H9 (cell line): ENCODE results near the gene LPP. TPM values are rescaled to one million over a fixed set of nuclear protein-coding genes. Genes with fewer than 3 reads are reported as not detected.

Experiments
- DNase-seq: peaks from one replicate; pipeline ENCODE4 v3.0.0-alpha.2; 2017
- H2AFZ ChIP-seq: one replicate; pipeline ENCODE4 v1.6.1; 2013; ENCODE audit warnings: mild to moderate bottlenecking, low read length, control low read depth, moderate library complexity
- H2AK5ac ChIP-seq: 2 replicates; pipeline ENCODE4 v1.6.1; 2013; ENCODE audit warnings: low read length, control low read depth, mixed read lengths; ENCODE audit not compliant: insufficient read length
- H2BK120ac ChIP-seq: one replicate; pipeline ENCODE4 v1.6.1; 2013; ENCODE audit warnings: low read depth, mild to moderate bottlenecking, low read length, control low read depth, inconsistent platforms; ENCODE audit not compliant: poor library complexity, severe bottlenecking
- H2BK12ac ChIP-seq: 2 replicates; pipeline ENCODE4 v1.6.1; 2013; ENCODE audit warnings: low read length, control low read depth, mixed read lengths, low read depth; ENCODE audit not compliant: insufficient read length
- H2BK15ac ChIP-seq: 2 replicates; pipeline ENCODE4 v1.6.1; 2013; ENCODE audit warnings: low read depth, low read length, control low read depth
- H2BK20ac ChIP-seq: one replicate; pipeline ENCODE4 v1.6.1; 2013; ENCODE audit warnings: low read depth, mild to moderate bottlenecking, low read length, control low read depth, inconsistent platforms; ENCODE audit not compliant: poor library complexity, severe bottlenecking
- H2BK5ac ChIP-seq: 2 replicates; pipeline ENCODE4 v1.6.1; 2013; ENCODE audit warnings: low read length, control low read depth, mixed read lengths; ENCODE audit not compliant: insufficient read length
- H3K14ac ChIP-seq: 2 replicates; pipeline ENCODE4 v1.6.1; 2013; ENCODE audit warnings: low read length, control low read depth; ENCODE audit not compliant: insufficient read depth
- H3K18ac ChIP-seq: 2 replicates; pipeline ENCODE4 v1.6.1; 2013; ENCODE audit warnings: low read depth, mild to moderate bottlenecking, mixed read lengths, low read length, control low read depth; ENCODE audit not compliant: insufficient read length
- H3K23ac ChIP-seq: 2 replicates; pipeline ENCODE4 v1.6.1; 2013; ENCODE audit warnings: low read length, control low read depth, mixed read lengths, low read depth; ENCODE audit not compliant: insufficient read length
- H3K23me2 ChIP-seq: 2 replicates; pipeline ENCODE4 v1.6.1; 2013; ENCODE audit warnings: low read depth, mild to moderate bottlenecking, mixed read lengths, low read length, control low read depth; ENCODE audit not compliant: insufficient read length, poor library complexity, severe bottlenecking
- H3K27ac ChIP-seq: 2 replicates; pipeline ENCODE4 v1.5.1; 2013; ENCODE audit warnings: low read length, control low read depth, mixed read lengths, low read depth; ENCODE audit not compliant: insufficient read length
- H3K27me3 ChIP-seq: 2 replicates; pipeline ENCODE4 v1.6.1; 2013; ENCODE audit warnings: low read length, control low read depth, inconsistent platforms; ENCODE audit not compliant: insufficient read depth
- H3K4ac ChIP-seq: 2 replicates; pipeline ENCODE4 v1.6.1; 2013; ENCODE audit warnings: low read depth, mild to moderate bottlenecking, control low read depth, inconsistent platforms, low read length, moderate library complexity
- H3K4me1 ChIP-seq: 2 replicates; pipeline ENCODE4 v1.6.1; 2013; ENCODE audit warnings: low read length, control low read depth, inconsistent platforms; ENCODE audit not compliant: insufficient read depth
- H3K4me2 ChIP-seq: 2 replicates; pipeline ENCODE4 v1.6.1; 2013; ENCODE audit warnings: low read length, control low read depth, mixed read lengths; ENCODE audit not compliant: insufficient read length, insufficient read depth
- H3K56ac ChIP-seq: 2 replicates; pipeline ENCODE4 v1.6.1; 2013; ENCODE audit warnings: low read depth, mild to moderate bottlenecking, mixed read lengths, low read length, control low read depth; ENCODE audit not compliant: insufficient read length
- H3K79me1 ChIP-seq: 2 replicates; pipeline ENCODE4 v1.6.1; 2013; ENCODE audit warnings: low read depth, mild to moderate bottlenecking, moderate library complexity, low read length, control low read depth, inconsistent platforms; ENCODE audit not compliant: insufficient read depth, poor library complexity, severe bottlenecking
- H3K79me2 ChIP-seq: 2 replicates; pipeline ENCODE4 v1.6.1; 2013; ENCODE audit warnings: low read length, control low read depth, inconsistent platforms; ENCODE audit not compliant: insufficient read depth
- H3K9ac ChIP-seq: 2 replicates; pipeline ENCODE4 v1.6.1; 2013; ENCODE audit warnings: low read length, control low read depth, mixed read lengths; ENCODE audit not compliant: insufficient read length; ENCODE audit errors: extremely low read depth
- H3K9me3 ChIP-seq: one replicate; pipeline ENCODE4 v1.6.1; 2013; ENCODE audit warnings: low read depth, low read length, inconsistent platforms; ENCODE audit not compliant: control insufficient read depth
- H3T11ph ChIP-seq: one replicate; pipeline ENCODE4 v1.6.1; 2013; ENCODE audit warnings: mild to moderate bottlenecking, low read length, control low read depth, inconsistent platforms
- H4K20me1 ChIP-seq: one replicate; pipeline ENCODE4 v1.6.1; 2013; ENCODE audit not compliant: control insufficient read depth, insufficient read length, insufficient read depth
- H4K5ac ChIP-seq: 2 replicates; pipeline ENCODE4 v1.6.1; 2013; ENCODE audit warnings: low read depth, mild to moderate bottlenecking, mixed read lengths, low read length, control low read depth; ENCODE audit not compliant: insufficient read length
- H4K8ac ChIP-seq: replicated peaks from 2 replicates; pipeline ENCODE4 v1.6.1; 2013; ENCODE audit warnings: low read length, control low read depth, mixed read lengths, low read depth; ENCODE audit not compliant: insufficient read length
- H4K91ac ChIP-seq: 2 replicates; pipeline ENCODE4 v1.6.1; 2013; ENCODE audit warnings: low read depth, mild to moderate bottlenecking, moderate library complexity, mixed read lengths, low read length, control low read depth; ENCODE audit not compliant: insufficient read length
- H3K27ac Mint-ChIP-seq, 3 experiments: 2 replicates in 2 of 3; 3 replicates in 1 of 3; pipeline ENCODE4 v1.8.0; 2020 to 2021; ENCODE audit warnings: mixed read lengths in 3 of 3, mild to moderate bottlenecking in 1 of 3, moderate library complexity in 1 of 3
- H3K27me3 Mint-ChIP-seq: 2 replicates; pipeline ENCODE4 v1.8.0; 2021; ENCODE audit warnings: low read depth, mild to moderate bottlenecking, moderate library complexity, mixed read lengths
- H3K36me3 Mint-ChIP-seq, 3 experiments: 2 replicates in 2 of 3; 3 replicates in 1 of 3; pipeline ENCODE4 v1.8.0; 2020 to 2021; ENCODE audit warnings: low read depth in 3 of 3, mixed read lengths in 3 of 3; ENCODE audit not compliant: insufficient read depth in 1 of 3
- H3K4me1 Mint-ChIP-seq, 2 experiments: 2 replicates each; pipeline ENCODE4 v1.8.0; 2020; ENCODE audit warnings: mixed read lengths in 2 of 2
- H3K4me3 Mint-ChIP-seq, 2 experiments: 2 replicates in 1 of 2; 3 replicates in 1 of 2; pipeline ENCODE4 v1.8.0; 2020 to 2021; ENCODE audit warnings: mild to moderate bottlenecking in 2 of 2, mixed read lengths in 2 of 2, moderate library complexity in 1 of 2
- H3K9me3 Mint-ChIP-seq, 2 experiments: 2 replicates in 1 of 2; 3 replicates in 1 of 2; pipeline ENCODE4 v1.8.0; 2020; ENCODE audit warnings: mild to moderate bottlenecking in 2 of 2, mixed read lengths in 2 of 2, moderate library complexity in 1 of 2
- CTCF ChIP-seq: fragments of 200-600 bp; sonication (generic); conservative IDR thresholded peaks from 3 replicates; pipeline ENCODE4 v1.8.0; 2021; ENCODE audit warnings: antibody characterized with exemption, mild to moderate bottlenecking
- WGBS: extraction: QIAGEN DNeasy Blood & Tissue Kit; methylation state at CpG from one replicate; pipeline ENCODE4 v1.1.7; 2013; ENCODE audit warnings: missing lambda C conversion rate, low lambda C conversion rate, mixed read lengths; ENCODE audit not compliant: insufficient read length; ENCODE audit errors: extremely low coverage; 5-methylcytosine and 5-hydroxymethylcytosine counted together
- total RNA-seq: library from RNA; stranded (reverse); gene quantifications from 2 replicates; pipeline ENCODE4 v1.2.1, GENCODE V29; 2021

LPP gene
- total RNA-seq, 1 experiment from 2014 or later = 64.6 TPM

GRCh38 chr3:188337232-188337631 lies 183.3 kb downstream of the LPP start:
- Mint-ChIP-seq H3K36me3 (no peaks in the 10 kb centered on the region), H3K27ac (no peak overlapping the region), H3K27me3 (no peaks in the 10 kb centered on the region), H3K9me3 (no peaks in the 10 kb centered on the region), H3K4me3 (no peak overlapping the region), H3K4me1 (peaks cover 11 to 13% of the 10 kb centered on the region in 2 experiments)
- Histone ChIP-seq H3K27ac (no peak overlapping the region), H3K27me3 (no peaks in the 10 kb centered on the region), H2BK5ac (no peak overlapping the region), H3K4me1 (no peaks in the 10 kb centered on the region), H3K23ac (no peak overlapping the region), H2BK15ac (no peak overlapping the region), H2AK5ac (no peak overlapping the region), H3K14ac (peak overlapping the region; percentile 63; the same call in 1 of the 2 replicates), H3T11ph (no peak overlapping the region), H3K23me2 (no peaks in the 10 kb centered on the region), H4K20me1 (no peaks in the 10 kb centered on the region), H4K8ac (no peak overlapping the region), H3K18ac (peak overlapping the region; percentile 11), H3K9me3 (no peaks in the 10 kb centered on the region), H3K4me2 (no peak overlapping the region), H3K9ac (no peak overlapping the region), H3K79me1 (no peaks in the 10 kb centered on the region), H2BK12ac (no peak overlapping the region), H4K5ac (no peak overlapping the region), H2BK120ac (no peak overlapping the region), H2AFZ (no peak overlapping the region), H3K79me2 (peaks cover 2% of the 10 kb centered on the region; the same call in 1 of the 2 replicates), H4K91ac (no peak overlapping the region), H3K56ac (no peak overlapping the region), H3K4ac (no peak overlapping the region), H2BK20ac (no peak overlapping the region)
- no CpG with 5 or more reads among the region's 4 CpGs for WGBS
- no peak for DNase-seq
- TF ChIP-seq CTCF = no peak
